PC-3 (cell line): ENCODE results near the gene IL20RA. TPM values are rescaled to one million over a fixed set of nuclear protein-coding genes. Genes with fewer than 3 reads are reported as not detected.
A peak's percentile ranks its signal among the peaks of the same experiment; 100 is the strongest.

ENCODE experiments used
- ATAC-seq: fragments of 200-7000 bp; cut with Tn5 transposase; 2 replicates; pipeline ENCODE4 v1.9.1; 2020; ENCODE audit warnings: mild to moderate bottlenecking, moderate library complexity
- BruUV-seq: library from RNA; stranded (reverse); fragments of 400-500 nt; replicated peaks from 2 replicates; lab custom pipeline; 2021; lab: Mats Ljungman, UMichigan
- CTCF ChIA-PET: fragments of 300-600 bp; sonication (Branson Sonifier 250); formaldehyde crosslinking; loops from one replicate; lab custom pipeline; 2022; ENCODE audit warnings: antibody characterized with exemption; lab: Charles Lee
- POLR2A ChIA-PET: fragments of 300-600 bp; sonication (Branson Sonifier 250); formaldehyde crosslinking; loops from one replicate; lab custom pipeline; 2022; ENCODE audit warnings: antibody characterized with exemption; ENCODE audit not compliant: unreplicated experiment; lab: Charles Lee
- DNase-seq: peaks from one replicate; pipeline ENCODE4 v3.0.0-alpha.2; 2015
- H2AFZ ChIP-seq: fragments of 300-600 bp; sonication (generic); 2 replicates; pipeline ENCODE4 v1.6.0; 2016; ENCODE audit warnings: antibody characterized with exemption, low read length
- H3F3A ChIP-seq: fragments of 300-600 bp; sonication (generic); one replicate; pipeline ENCODE4 v1.6.0; 2017; ENCODE audit warnings: antibody characterized with exemption, low read length, control low read depth, mild to moderate bottlenecking; ENCODE audit not compliant: unreplicated experiment
- H3K27ac ChIP-seq: fragments of 300-600 bp; sonication (generic); 2 replicates; pipeline ENCODE4 v1.5.1; 2016; ENCODE audit warnings: mild to moderate bottlenecking, low read length
- H3K27me3 ChIP-seq: fragments of 300-600 bp; sonication (generic); 2 replicates; pipeline ENCODE4 v1.6.1; 2016; ENCODE audit warnings: low read length, mixed read lengths
- H3K36me3 ChIP-seq: fragments of 300-600 bp; sonication (generic); 2 replicates; pipeline ENCODE4 v1.6.1; 2016; ENCODE audit warnings: low read depth, mixed run types, low read length, mixed read lengths
- H3K4me1 ChIP-seq: fragments of 300-600 bp; sonication (generic); 2 replicates; pipeline ENCODE4 v1.5.1; 2016; ENCODE audit warnings: low read length; ENCODE audit not compliant: insufficient read depth
- H3K4me2 ChIP-seq: fragments of 300-600 bp; sonication (generic); 2 replicates; pipeline ENCODE4 v1.6.0; 2016; ENCODE audit warnings: low read length
- H3K4me3 ChIP-seq: fragments of 300-600 bp; sonication (generic); 2 replicates; pipeline ENCODE4 v1.5.1; 2016; ENCODE audit warnings: mild to moderate bottlenecking, low read length, mixed read lengths
- H3K79me2 ChIP-seq: fragments of 300-600 bp; sonication (generic); 2 replicates; pipeline ENCODE4 v1.6.1; 2017; ENCODE audit warnings: low read length, mixed read lengths
- H3K9ac ChIP-seq: fragments of 300-600 bp; sonication (generic); 2 replicates; pipeline ENCODE4 v1.6.0; 2016; ENCODE audit warnings: mild to moderate bottlenecking, low read length
- H3K9me2 ChIP-seq: fragments of 300-600 bp; sonication (generic); replicated peaks from 2 replicates; pipeline ENCODE4 v1.6.1; 2016; ENCODE audit warnings: mixed run types, low read length, mixed read lengths
- H3K9me3 ChIP-seq: fragments of 300-600 bp; sonication (generic); 2 replicates; pipeline ENCODE4 v1.6.1; 2016; ENCODE audit warnings: low read length, mixed read lengths
- H4K20me1 ChIP-seq: fragments of 300-600 bp; sonication (generic); 2 replicates; pipeline ENCODE4 v1.6.1; 2016; ENCODE audit warnings: low read length, mixed read lengths
- EZH2 ChIP-seq: fragments of 300-600 bp; sonication (generic); IDR thresholded peaks from one replicate; pipeline ENCODE4 v1.6.1; 2017; ENCODE audit warnings: antibody characterized with exemption, mild to moderate bottlenecking, low read length; ENCODE audit not compliant: unreplicated experiment
- EZH2phosphoT487 ChIP-seq: fragments of 300-600 bp; sonication (generic); IDR thresholded peaks from 2 replicates; pipeline ENCODE4 v1.6.1; 2018; ENCODE audit warnings: mild to moderate bottlenecking, antibody characterized with exemption, low read length, borderline replicate concordance
- intact Hi-C: fragments of 100-400 bp; cut with micrococcal nuclease; formaldehyde crosslinking; loops from 2 replicates; pipeline ENCODE4 v1.9.0; 2023
- total RNA-seq: library from RNA; depleted of rRNA; stranded (reverse); fragments of >200 nt; gene quantifications from 2 replicates; pipeline ENCODE4 v1.2.3, GENCODE V29; 2014
- TF ChIP-seq, protein P1 (sequence below): fragments of 300-600 bp; sonication (generic); conservative IDR thresholded peaks from 2 replicates; pipeline ENCODE4 v1.5.1; 2017; ENCODE audit warnings: antibody characterized with exemption, low read depth, mild to moderate bottlenecking, low read length

The IL20RA gene
- total RNA-seq, 1 experiment from 2014 or later = 6.0 TPM

DNA sequence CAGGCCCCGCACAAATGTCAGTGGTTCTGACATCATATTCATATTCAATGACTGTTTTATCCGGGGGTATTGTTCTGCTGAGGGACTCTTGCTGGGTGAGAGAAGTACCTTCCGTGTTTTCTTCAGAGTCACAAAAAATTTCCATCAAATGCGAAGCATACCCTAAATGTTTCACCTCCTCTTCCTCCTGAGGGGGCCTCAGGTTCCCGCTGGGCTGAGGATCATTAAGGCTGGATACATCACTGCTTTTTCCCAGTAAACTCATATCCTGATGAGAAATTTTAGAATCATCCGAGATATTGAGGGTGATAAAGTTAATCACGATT, 42.8 kb downstream of the IL20RA start:
- H3K9ac ChIP-seq = peak overlapping the region; percentile 72
- CTCF ChIA-PET = interaction anchor here (1.4 kb wide), 1 partner anchor 12 kb away, joined by 4 read pairs; no protein-coding TSS in a partner anchor
- TSS peak; percentile 76 for BruUV-seq
- no peaks in the 10 kb centered on the region for H3K36me3 ChIP-seq
- H3K4me2 ChIP-seq = peak overlapping the region; percentile 79
- H3K9me2 ChIP-seq = no peaks in the 10 kb centered on the region
- H3K79me2 ChIP-seq = no peaks in the 10 kb centered on the region
- H3F3A ChIP-seq = no peaks in the 10 kb centered on the region
- peaks cover 33% of the 10 kb centered on the region for H3K4me1 ChIP-seq
- peak overlapping the region; percentile 96 for H3K27ac ChIP-seq
- POLR2A ChIA-PET = interaction anchor here (0.6 kb wide), 1 partner anchor 28 kb away, joined by 5 read pairs; no protein-coding TSS in a partner anchor
- intact Hi-C loops = loop anchor here (1.0 to 2.0 kb wide), 2 partner anchors 9 to 25 kb away; no protein-coding TSS in a partner anchor
- no peaks in the 10 kb centered on the region for H3K27me3 ChIP-seq
- H4K20me1 ChIP-seq = no peaks in the 10 kb centered on the region
- no peak overlapping the region; the same call in 1 of the 2 replicates for H2AFZ ChIP-seq
- TF ChIP-seq, protein P1, sequence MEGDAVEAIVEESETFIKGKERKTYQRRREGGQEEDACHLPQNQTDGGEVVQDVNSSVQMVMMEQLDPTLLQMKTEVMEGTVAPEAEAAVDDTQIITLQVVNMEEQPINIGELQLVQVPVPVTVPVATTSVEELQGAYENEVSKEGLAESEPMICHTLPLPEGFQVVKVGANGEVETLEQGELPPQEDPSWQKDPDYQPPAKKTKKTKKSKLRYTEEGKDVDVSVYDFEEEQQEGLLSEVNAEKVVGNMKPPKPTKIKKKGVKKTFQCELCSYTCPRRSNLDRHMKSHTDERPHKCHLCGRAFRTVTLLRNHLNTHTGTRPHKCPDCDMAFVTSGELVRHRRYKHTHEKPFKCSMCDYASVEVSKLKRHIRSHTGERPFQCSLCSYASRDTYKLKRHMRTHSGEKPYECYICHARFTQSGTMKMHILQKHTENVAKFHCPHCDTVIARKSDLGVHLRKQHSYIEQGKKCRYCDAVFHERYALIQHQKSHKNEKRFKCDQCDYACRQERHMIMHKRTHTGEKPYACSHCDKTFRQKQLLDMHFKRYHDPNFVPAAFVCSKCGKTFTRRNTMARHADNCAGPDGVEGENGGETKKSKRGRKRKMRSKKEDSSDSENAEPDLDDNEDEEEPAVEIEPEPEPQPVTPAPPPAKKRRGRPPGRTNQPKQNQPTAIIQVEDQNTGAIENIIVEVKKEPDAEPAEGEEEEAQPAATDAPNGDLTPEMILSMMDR = no peak
- TF ChIP-seq EZH2 (no peak), EZH2phosphoT487 (no peak)
- no peaks in the 10 kb centered on the region for H3K9me3 ChIP-seq
- DNase-seq = no peak
- ATAC-seq = no peak
- peak overlapping the region; percentile 46; the same call in 1 of the 2 replicates for H3K4me3 ChIP-seq

DNA sequence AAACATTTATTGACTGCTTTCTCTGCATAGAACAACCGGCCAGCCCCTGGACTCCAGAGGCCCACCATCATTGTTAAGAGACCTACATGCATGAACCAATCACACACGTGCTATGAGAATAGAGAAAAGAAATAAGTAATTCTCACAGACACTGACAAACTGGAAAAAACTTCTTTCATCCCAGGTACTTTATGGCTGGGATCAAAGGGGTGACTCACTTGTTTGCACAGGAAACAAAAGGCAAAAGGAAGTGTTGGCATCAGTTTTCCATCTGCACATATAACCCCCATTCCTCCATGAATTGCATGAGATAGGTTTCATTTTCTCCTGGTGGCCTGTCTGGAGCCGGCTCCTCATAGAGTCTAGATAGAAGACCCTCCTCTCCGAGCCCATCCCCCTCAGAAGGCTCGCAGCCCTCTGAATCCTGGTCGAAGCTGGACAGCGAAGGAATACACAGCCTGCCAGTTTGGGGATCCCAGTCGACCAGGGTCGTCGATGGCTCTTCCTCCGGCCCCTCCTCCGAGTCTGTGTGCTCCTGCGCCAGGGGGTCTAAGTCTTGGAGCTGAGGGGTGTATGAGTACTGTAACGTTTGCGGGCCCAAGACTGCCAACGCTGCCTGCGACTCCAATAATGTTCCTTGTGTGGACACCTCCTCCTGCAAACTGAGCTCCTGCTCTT, 43.3 kb downstream of the IL20RA start:
- Histone ChIP-seq H3K27ac (peak overlapping the region; percentile 96), H3K9me3 (no peaks in the 10 kb centered on the region), H3K27me3 (no peaks in the 10 kb centered on the region), H2AFZ (no peak overlapping the region; the same call in 1 of the 2 replicates), H3K4me1 (peaks cover 33% of the 10 kb centered on the region), H3K36me3 (no peaks in the 10 kb centered on the region), H3F3A (no peaks in the 10 kb centered on the region), H3K4me2 (peak overlapping the region; percentile 79), H3K4me3 (peak overlapping the region; percentile 46; the same call in 1 of the 2 replicates), H3K79me2 (no peaks in the 10 kb centered on the region), H4K20me1 (no peaks in the 10 kb centered on the region), H3K9me2 (no peaks in the 10 kb centered on the region), H3K9ac (peak overlapping the region; percentile 72)
- TF ChIP-seq EZH2 = no peak
- no peak for TF ChIP-seq EZH2phosphoT487
- TF ChIP-seq, protein P1 = no peak
- BruUV-seq = TSS peak; percentile 91
- intact Hi-C loops = loop anchor here (2.0 kb wide), 1 partner anchor 25 kb away; no protein-coding TSS in a partner anchor
- ATAC-seq (peak; percentile 75), DNase-seq (peak; percentile 84)
- POLR2A ChIA-PET = interaction anchor here (0.6 kb wide), 1 partner anchor 27 kb away, joined by 5 read pairs; no protein-coding TSS in a partner anchor
- CTCF ChIA-PET = interaction anchor here (1.4 kb wide), 1 partner anchor 12 kb away, joined by 4 read pairs; no protein-coding TSS in a partner anchor

DNA sequence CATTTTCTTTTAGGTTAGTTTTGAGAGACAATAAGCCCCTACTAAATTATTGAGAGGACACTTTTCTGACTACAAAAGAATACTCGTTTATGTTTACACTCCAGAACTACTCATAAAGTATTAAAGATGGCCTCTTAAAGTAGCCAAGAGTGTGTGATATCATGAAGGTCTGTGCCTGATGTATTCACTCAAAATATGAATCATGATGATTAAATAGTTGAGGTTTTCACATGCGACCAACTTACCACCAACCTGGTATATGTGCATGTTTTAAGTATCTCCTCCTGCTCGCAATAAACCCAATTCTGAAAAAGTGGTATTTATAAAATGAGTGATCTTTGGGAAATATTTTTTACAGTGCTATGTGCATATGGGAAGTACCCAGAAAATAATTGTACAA, 43.9 kb downstream of the IL20RA start:
- intact Hi-C loops = loop anchor here (2.0 kb wide), 1 partner anchor 26 kb away; no protein-coding TSS in a partner anchor
- H3K4me1 ChIP-seq = peaks cover 33% of the 10 kb centered on the region
- peak overlapping the region; percentile 96 for H3K27ac ChIP-seq
- peak overlapping the region; percentile 31; the same call in 1 of the 2 replicates for H3K4me3 ChIP-seq
- H3K79me2 ChIP-seq = no peaks in the 10 kb centered on the region
- no peaks in the 10 kb centered on the region for H3F3A ChIP-seq
- ChIA-PET POLR2A (no interaction called here), CTCF (no interaction called here)
- H4K20me1 ChIP-seq = no peaks in the 10 kb centered on the region
- BruUV-seq = no TSS peak
- H3K4me2 ChIP-seq = peak overlapping the region; percentile 79
- peak overlapping the region; percentile 72 for H3K9ac ChIP-seq
- no peaks in the 10 kb centered on the region for H3K9me3 ChIP-seq
- H3K36me3 ChIP-seq = no peaks in the 10 kb centered on the region
- ATAC-seq = peak; percentile 82
- no peaks in the 10 kb centered on the region for H3K27me3 ChIP-seq
- H2AFZ ChIP-seq = no peak overlapping the region
- TF ChIP-seq EZH2phosphoT487 = no peak
- TF ChIP-seq, protein P1 = no peak
- TF ChIP-seq EZH2 = no peak
- H3K9me2 ChIP-seq = no peaks in the 10 kb centered on the region
- peak; percentile 75 for DNase-seq
